GM23248 (cell line): Measurements from ENCODE around the gene TEPSIN. TPM values are rescaled to one million over a fixed set of nuclear protein-coding genes. Genes with fewer than 3 reads are reported as not detected.

Source experiments
- DNase-seq: peaks from one replicate; pipeline ENCODE4 v3.0.0-alpha.2; 2015
- H2AFZ ChIP-seq: fragments of 200-600 bp; sonication (generic); 2 replicates; pipeline ENCODE4 v1.6.1; 2016; ENCODE audit warnings: antibody characterized with exemption
- H3F3A ChIP-seq: fragments of 200-600 bp; sonication (generic); 2 replicates; pipeline ENCODE4 v1.6.1; 2016; ENCODE audit warnings: mild to moderate bottlenecking, antibody characterized with exemption, mixed run types; ENCODE audit not compliant: insufficient read depth
- H3K27ac ChIP-seq: fragments of 200-600 bp; sonication (generic); 2 replicates; pipeline ENCODE4 v1.5.1; 2016; ENCODE audit warnings: mild to moderate bottlenecking
- H3K27me3 ChIP-seq: fragments of 200-600 bp; sonication (generic); replicated peaks from 2 replicates; pipeline ENCODE4 v1.6.1; 2016; ENCODE audit warnings: mild to moderate bottlenecking; ENCODE audit not compliant: insufficient read depth
- H3K36me3 ChIP-seq: fragments of 200-600 bp; sonication (generic); 2 replicates; pipeline ENCODE4 v1.6.1; 2016; ENCODE audit warnings: low read depth, mild to moderate bottlenecking
- H3K4me1 ChIP-seq: fragments of 200-600 bp; sonication (generic); 2 replicates; pipeline ENCODE4 v1.6.1; 2016; ENCODE audit warnings: mild to moderate bottlenecking; ENCODE audit not compliant: insufficient read depth
- H3K4me2 ChIP-seq: fragments of 200-600 bp; sonication (generic); one replicate; pipeline ENCODE4 v1.6.1; 2016; ENCODE audit warnings: mild to moderate bottlenecking; ENCODE audit not compliant: unreplicated experiment
- H3K4me3 ChIP-seq: fragments of 200-600 bp; sonication (generic); 2 replicates; pipeline ENCODE4 v1.5.1; 2016; ENCODE audit warnings: mild to moderate bottlenecking
- H3K79me2 ChIP-seq: fragments of 200-600 bp; sonication (generic); 2 replicates; pipeline ENCODE4 v1.6.1; 2016; ENCODE audit warnings: mild to moderate bottlenecking; ENCODE audit not compliant: insufficient read depth
- H3K9ac ChIP-seq: fragments of 200-600 bp; sonication (generic); 2 replicates; pipeline ENCODE4 v1.6.1; 2016; ENCODE audit warnings: mild to moderate bottlenecking
- H3K9me2 ChIP-seq: fragments of 200-600 bp; sonication (generic); 2 replicates; pipeline ENCODE4 v1.6.1; 2016; ENCODE audit warnings: mixed run types, mild to moderate bottlenecking, moderate library complexity; ENCODE audit not compliant: insufficient read depth
- H3K9me3 ChIP-seq: fragments of 200-600 bp; sonication (generic); one replicate; pipeline ENCODE4 v1.6.1; 2017; ENCODE audit warnings: low read depth
- H4K20me1 ChIP-seq: fragments of 200-600 bp; sonication (generic); 2 replicates; pipeline ENCODE4 v1.6.0; 2016; ENCODE audit not compliant: insufficient read depth
- EZH2 ChIP-seq: fragments of 200-600 bp; sonication (generic); IDR thresholded peaks from 2 replicates; pipeline ENCODE4 v1.6.1; 2018; ENCODE audit warnings: antibody characterized with exemption, mild to moderate bottlenecking; ENCODE audit not compliant: insufficient read depth, poor library complexity, severe bottlenecking
- EZH2phosphoT487 ChIP-seq: fragments of 200-600 bp; sonication (generic); IDR thresholded peaks from 2 replicates; pipeline ENCODE4 v1.6.1; 2018; ENCODE audit warnings: antibody characterized with exemption, moderate library complexity, mild to moderate bottlenecking, low read depth; ENCODE audit not compliant: insufficient read depth
- WGBS, 2 experiments: methylation state at CpG; one replicate each; pipeline ENCODE4 v1.1.6; 2015 to 2017; ENCODE audit warnings: low lambda C conversion rate in 2 of 2, low coverage in 1 of 2; ENCODE audit errors: missing lambda C conversion rate in 2 of 2; 5-methylcytosine and 5-hydroxymethylcytosine counted together
- in situ Hi-C: fragments of 300-500 bp; cut with MboI; formaldehyde crosslinking; loops from 2 replicates; pipeline ENCODE4 v1.15.0; 2020
- polyA plus RNA-seq: library from polyadenylated mRNA; unstranded; fragments of >200 nt; fragmentation: Nextera tagmentation; extraction: Ambion mirVana; gene quantifications from 2 replicates; pipeline ENCODE4 v1.2.1, GENCODE V29; 2016
- total RNA-seq: library from RNA; depleted of rRNA; stranded (reverse); fragments of >200 nt; shearing (Covaris generic); gene quantifications from 2 replicates; pipeline ENCODE4 v1.2.3, GENCODE V29; 2014

Gene TEPSIN
- total and polyA plus RNA-seq, 2 experiments from 2014 or later, result 2.7 to 16.1 TPM

DNA sequence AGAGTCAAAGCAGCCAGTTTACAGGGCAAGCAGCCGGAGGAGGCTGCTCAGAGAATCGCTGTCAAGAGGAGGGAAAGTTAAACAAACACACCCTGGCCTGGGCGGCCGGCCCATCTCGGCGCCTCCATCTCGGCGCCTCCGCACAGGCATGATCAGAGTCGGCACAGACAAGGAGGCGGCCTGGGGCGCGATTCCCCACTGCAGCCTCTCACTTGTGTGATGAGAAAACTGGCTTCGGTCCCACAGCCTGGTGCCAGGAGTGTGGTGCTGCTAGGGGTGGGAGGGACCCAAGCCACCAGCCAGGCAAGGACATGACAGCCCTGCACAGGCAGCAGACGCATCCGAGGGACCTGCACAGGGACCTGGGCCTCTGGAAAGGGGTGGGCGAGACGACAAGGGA lies 38.6 kb upstream of the TEPSIN start:
- in situ Hi-C loops, result no loop called here
- Histone ChIP-seq H4K20me1 (no peaks in the 10 kb centered on the region), H3K4me2 (no peak overlapping the region), H3K4me3 (no peak overlapping the region), H3K27ac (no peak overlapping the region), H3K79me2 (no peaks in the 10 kb centered on the region), H2AFZ (no peak overlapping the region), H3K9ac (no peak overlapping the region), H3K9me2 (no peaks in the 10 kb centered on the region), H3K36me3 (peaks cover 6% of the 10 kb centered on the region; the same call in 1 of the 2 replicates), H3K27me3 (no peaks in the 10 kb centered on the region), H3K9me3 (no peaks in the 10 kb centered on the region), H3F3A (no peaks in the 10 kb centered on the region), H3K4me1 (no peaks in the 10 kb centered on the region)
- WGBS, 2 experiments, result 67 to 68% methylated on average over 14 to 18 of the region's 18 CpGs
- no peak for TF ChIP-seq EZH2
- no peak for TF ChIP-seq EZH2phosphoT487
- DNase-seq, result no peak

DNA sequence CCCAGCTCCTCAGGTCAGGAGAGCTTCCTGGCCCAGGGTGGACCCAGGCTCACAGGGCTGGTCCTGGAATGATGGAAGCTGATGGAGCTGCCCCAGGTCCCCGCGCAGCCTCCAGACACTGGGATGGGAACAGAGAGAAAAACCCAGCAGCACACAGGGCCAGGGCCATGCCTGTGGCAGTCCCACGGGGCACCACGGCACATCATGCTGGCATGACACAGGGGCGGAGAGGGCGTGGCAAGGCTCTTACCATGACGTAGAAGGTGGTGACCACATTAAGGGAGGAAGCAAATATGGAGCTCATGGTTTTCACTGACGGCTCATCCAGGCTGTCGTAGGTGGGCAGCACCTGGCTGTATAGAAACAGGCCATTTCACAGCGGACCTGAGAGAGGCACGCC lies 37.9 kb upstream of the TEPSIN start:
- Histone ChIP-seq H3K4me2 (no peak overlapping the region), H3K4me1 (no peaks in the 10 kb centered on the region), H4K20me1 (no peaks in the 10 kb centered on the region), H3K27ac (no peak overlapping the region), H2AFZ (no peak overlapping the region), H3K36me3 (peaks cover 6% of the 10 kb centered on the region; the same call in 1 of the 2 replicates), H3K4me3 (no peak overlapping the region), H3K9me2 (no peaks in the 10 kb centered on the region), H3K9me3 (no peaks in the 10 kb centered on the region), H3K9ac (no peak overlapping the region), H3K27me3 (no peaks in the 10 kb centered on the region), H3F3A (no peaks in the 10 kb centered on the region), H3K79me2 (no peaks in the 10 kb centered on the region)
- TF ChIP-seq EZH2 (no peak), EZH2phosphoT487 (no peak)
- in situ Hi-C loops, result no loop called here
- 85 to 87% methylated on average over 10 to 11 of the region's 11 CpGs for WGBS, 2 experiments
- no peak for DNase-seq

DNA sequence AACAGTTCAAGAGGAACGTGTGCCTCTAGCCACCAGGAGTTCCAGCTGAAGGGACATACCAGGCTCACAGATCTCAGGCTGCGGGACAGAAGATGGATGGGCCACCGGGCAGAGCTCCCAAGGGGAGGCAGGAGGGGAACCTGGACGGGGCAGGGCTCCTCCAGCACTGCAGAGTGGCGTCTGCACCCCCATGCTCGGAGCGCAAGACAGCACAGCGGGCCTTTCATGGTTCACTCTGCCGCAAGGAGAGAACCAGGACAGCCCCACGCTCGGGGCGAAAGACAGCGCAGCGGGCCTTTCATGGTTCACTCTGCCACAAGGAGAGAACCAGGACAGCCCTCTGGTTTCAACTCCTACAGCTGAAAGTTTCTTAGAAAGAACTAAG lies 35.6 kb upstream of the TEPSIN start:
- Histone ChIP-seq H3F3A (no peaks in the 10 kb centered on the region), H4K20me1 (no peaks in the 10 kb centered on the region), H3K9me3 (no peaks in the 10 kb centered on the region), H3K4me1 (no peaks in the 10 kb centered on the region), H3K9me2 (no peaks in the 10 kb centered on the region), H3K79me2 (no peaks in the 10 kb centered on the region), H3K27me3 (no peaks in the 10 kb centered on the region), H3K36me3 (peaks cover 6% of the 10 kb centered on the region; the same call in 1 of the 2 replicates), H3K4me2 (no peak overlapping the region), H3K4me3 (no peak overlapping the region), H3K27ac (no peak overlapping the region), H2AFZ (no peak overlapping the region), H3K9ac (no peak overlapping the region)
- 93 to 94% methylated on average over 14 of the region's 14 CpGs for WGBS, 2 experiments
- in situ Hi-C loops, result no loop called here
- TF ChIP-seq EZH2phosphoT487 (no peak), EZH2 (no peak)
- DNase-seq, result no peak

DNA sequence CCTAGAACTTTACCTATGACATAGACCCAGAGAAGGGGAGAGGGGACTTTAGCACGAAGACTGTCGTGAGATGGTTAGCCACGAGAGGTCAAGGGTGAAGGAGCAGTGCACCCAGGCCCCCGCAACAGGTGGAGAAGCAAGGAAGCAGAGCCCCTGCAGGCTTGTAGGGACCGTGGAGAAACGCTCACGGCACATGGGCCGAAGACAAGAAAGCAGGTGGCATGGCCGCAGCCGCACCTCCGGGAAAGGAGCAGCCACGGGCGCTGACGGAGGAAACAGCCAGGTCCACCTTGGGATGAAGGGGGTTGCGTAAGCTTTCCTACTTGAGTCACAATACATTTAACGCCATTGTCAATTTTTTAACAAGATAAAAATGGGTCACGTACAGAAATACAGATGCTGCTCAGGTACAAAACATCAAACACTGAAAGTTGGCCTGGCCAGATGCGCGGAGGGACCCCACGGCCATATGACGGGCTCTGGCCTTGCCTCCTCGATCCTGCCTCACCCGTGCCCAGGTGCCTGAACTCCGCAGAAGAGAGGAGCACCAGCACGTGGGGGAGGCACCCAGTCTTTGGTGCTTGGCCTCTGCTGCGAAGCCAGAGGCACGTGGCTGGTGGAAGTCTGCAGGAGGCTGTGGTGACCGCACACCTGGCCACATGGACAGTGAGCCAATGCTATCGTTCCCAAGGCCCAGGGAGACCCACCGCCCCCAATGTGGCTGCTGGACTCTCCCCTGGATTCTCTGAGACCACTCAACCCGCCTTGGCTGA lies 35.0 kb upstream of the TEPSIN start:
- in situ Hi-C loops, result no loop called here
- Histone ChIP-seq H3K36me3 (peaks cover 6% of the 10 kb centered on the region; the same call in 1 of the 2 replicates), H2AFZ (no peak overlapping the region), H3K9me2 (no peaks in the 10 kb centered on the region), H3K4me1 (no peaks in the 10 kb centered on the region), H3K27me3 (no peaks in the 10 kb centered on the region), H3K4me3 (no peak overlapping the region), H4K20me1 (no peaks in the 10 kb centered on the region), H3K27ac (no peak overlapping the region), H3K9me3 (no peaks in the 10 kb centered on the region), H3K4me2 (no peak overlapping the region), H3K9ac (no peak overlapping the region), H3K79me2 (no peaks in the 10 kb centered on the region), H3F3A (no peaks in the 10 kb centered on the region)
- TF ChIP-seq EZH2 (no peak), EZH2phosphoT487 (no peak)
- DNase-seq, result no peak
- 95 to 96% methylated on average over 31 of the region's 31 CpGs for WGBS, 2 experiments
